Psoas muscle (tissue), 8 donors: ENCODE data around the gene ERP27. TPM values are rescaled to one million over a fixed set of nuclear protein-coding genes. Genes with fewer than 3 reads are reported as not detected.

ENCODE experiments used
- ATAC-seq, 4 donors: fragments of 200-7000 bp; cut with Tn5 transposase; one replicate each; pipeline ENCODE4 v1.9.1; 2020; ENCODE audit warnings: moderate library complexity in 3 of 4, mild to moderate bottlenecking in 2 of 4
- DNase-seq, 2 donors: peaks; one replicate each; pipeline ENCODE4 v3.0.0-alpha.2; 2020
- H3K27ac ChIP-seq: fragments of 200-600 bp; one replicate; pipeline ENCODE4 v1.8.0; 2022
- H3K27me3 ChIP-seq, 3 donors: fragments of 200-600 bp in 1 of 3; one replicate each; pipeline versions ENCODE4 v1.6.1 to v1.8.0; 2013 to 2022; ENCODE audit warnings: low read length in 2 of 3, mild to moderate bottlenecking in 2 of 3, moderate library complexity in 1 of 3; ENCODE audit not compliant: insufficient read depth in 3 of 3
- H3K36me3 ChIP-seq, 2 donors: fragments of 200-600 bp in 1 of 2; one replicate each; pipeline versions ENCODE4 v1.6.1 to v1.8.0; 2013 to 2022; ENCODE audit warnings: low read depth in 1 of 2, mild to moderate bottlenecking in 1 of 2, moderate library complexity in 1 of 2; ENCODE audit not compliant: insufficient read depth in 1 of 2
- H3K4me1 ChIP-seq: fragments of 200-600 bp; one replicate; pipeline ENCODE4 v1.8.0; 2022
- H3K4me3 ChIP-seq: fragments of 200-600 bp; one replicate; pipeline ENCODE4 v1.8.0; 2022; ENCODE audit warnings: mild to moderate bottlenecking
- H3K9me3 ChIP-seq: fragments of 200-600 bp; one replicate; pipeline ENCODE4 v1.8.0; 2022
- CTCF ChIP-seq: fragments of 200-600 bp; IDR thresholded peaks from one replicate; pipeline ENCODE4 v1.8.0; 2022; ENCODE audit warnings: antibody characterized with exemption
- WGBS, 3 donors: extraction: QIAGEN DNeasy Blood & Tissue Kit; methylation state at CpG; one replicate each; pipeline versions ENCODE4 v1.1.6 to v1.1.7; 2013; 5-methylcytosine and 5-hydroxymethylcytosine counted together
- intact Hi-C, 2 donors: fragments of 100-400 bp; cut with DNase I; formaldehyde crosslinking; loops; one replicate each; pipeline versions ENCODE4 v1.11.0 to v1.14.2; 2022
- polyA plus RNA-seq, 3 donors: library from polyadenylated mRNA; stranded (reverse); fragments of 200-250 nt; gene quantifications; one replicate each; pipeline ENCODE4 v1.2.3, GENCODE V29; 2013
- total RNA-seq, 4 donors: library from RNA; stranded (reverse); fragmentation: NEBNext Ultra II Directional in 2 of 4; extraction: Animal tissue kit (Norgen Biotek cat#: 25700) in 2 of 4; gene quantifications; one replicate each; pipeline versions ENCODE4 v1.2.1 to v1.2.4, GENCODE V29; 2021 to 2023
- donor health status: healthy with polysubstance abuse.
- donor health status: DM: no; HTN: no; CAD: no; lungs with moderate emphysema.
- donor health status: Bipolar disorder and iron deficiency.
- donor health status: healthy.
- donor health status: DM: yes; HTN: yes; CAD: no.
- donor health status: DM: no; HTN: no; CAD: no.
- donor health status: DM: no; HTN: no; CAD: no.
- donor health status: DM: yes; HTN: yes; CAD: no.

ERP27 gene
- total and polyA plus RNA-seq, 7 donors: 0.05 to 0.42 (median 0.13) TPM; not detected in 1

GRCh38 chr12:14868916-14869506, 69.3 kb downstream of the ERP27 start:
- ATAC-seq: no peak
- no peaks in the 10 kb centered on the region for H3K9me3 ChIP-seq
- no peak for DNase-seq
- H3K36me3 ChIP-seq: no peaks in the 10 kb centered on the region
- intact Hi-C loops: no loop called here
- no peak overlapping the region for H3K27ac ChIP-seq
- H3K4me1 ChIP-seq: no peaks in the 10 kb centered on the region
- no peak overlapping the region for H3K4me3 ChIP-seq
- peaks cover 0 to 2% (median 0%) of the 10 kb centered on the region in 3 donors for H3K27me3 ChIP-seq
- 93 to 100% (median 93%) methylated on average over 3 of the region's 3 CpGs for WGBS, 3 donors
- TF ChIP-seq CTCF: no peak

Other genes with a start within 250 kb of the ERP27 start
- under 1 TPM in 1 of 4 donors, not detected in 3; 0.11 TPM for gene GUCY2C, start 241.9 kb downstream of the ERP27 start, total RNA-seq
- under 1 TPM in 1 of 3 donors, not detected in 2; 0.13 TPM for gene GUCY2C, start 241.9 kb downstream of the ERP27 start, polyA plus RNA-seq
- gene WBP11, start 135.1 kb downstream of the ERP27 start, total RNA-seq: 10 to 100 TPM; 34.6 to 68.0 (median 58.3) TPM
- 10 to 100 TPM; 22.7 to 48.7 (median 43.0) TPM for gene WBP11, start 135.1 kb downstream of the ERP27 start, polyA plus RNA-seq
- gene C12orf60, start 134.9 kb downstream of the ERP27 start, total RNA-seq: 1 to 10 TPM in 3 of 4 donors, under 1 TPM in 1; 0.78 to 2.3 (median 1.6) TPM
- gene C12orf60, start 134.9 kb downstream of the ERP27 start, polyA plus RNA-seq: 1 to 10 TPM in 2 of 3 donors, under 1 TPM in 1; 0.49 to 4.0 (median 1.8) TPM
- not detected for gene SMCO3, start 124.4 kb downstream of the ERP27 start, total RNA-seq
- gene SMCO3, start 124.4 kb downstream of the ERP27 start, polyA plus RNA-seq: under 1 TPM in 2 of 3 donors, not detected in 1; 0.04 to 0.05 TPM
- under 1 TPM in 2 of 4 donors, not detected in 2; 0.17 to 0.19 TPM for gene ART4, start 95.0 kb downstream of the ERP27 start, total RNA-seq
- under 1 TPM; 0.14 to 0.39 (median 0.17) TPM for gene ART4, start 95.0 kb downstream of the ERP27 start, polyA plus RNA-seq
- 100 to 1,000 TPM in 1 of 4 donors, 10 to 100 TPM in 3; 60.2 to 159 (median 82.0) TPM for gene MGP, start 52.7 kb downstream of the ERP27 start, total RNA-seq
- 10 to 100 TPM; 57.3 to 83.5 (median 57.5) TPM for gene MGP, start 52.7 kb downstream of the ERP27 start, polyA plus RNA-seq
- gene ARHGDIB, start 23.1 kb upstream of the ERP27 start, total RNA-seq: 10 to 100 TPM; 27.1 to 41.4 (median 29.9) TPM
- gene ARHGDIB, start 23.1 kb upstream of the ERP27 start, polyA plus RNA-seq: 10 to 100 TPM; 23.9 to 44.0 (median 39.4) TPM
- not detected for gene PDE6H, start 34.5 kb upstream of the ERP27 start, total RNA-seq
- gene PDE6H, start 34.5 kb upstream of the ERP27 start, polyA plus RNA-seq: not detected